K562 (cell line): Measurements from ENCODE around the gene CPSF4. TPM values are rescaled to one million over a fixed set of nuclear protein-coding genes. Genes with fewer than 3 reads are reported as not detected.
A peak's percentile ranks its signal among the peaks of the same experiment; 100 is the strongest.

Experiments used
- ELF2 ChIP-seq: fragments of 250-450 bp; sonication (Bioruptor Pico); IDR thresholded peaks from 2 replicates; pipeline ENCODE4 v1.5.0; 2021; ENCODE audit warnings: mild to moderate bottlenecking
- FOXK1 ChIP-seq: sonication (generic); formaldehyde crosslinking; IDR thresholded peaks from 2 replicates; pipeline ENCODE4 v1.8.0; 2022; ENCODE audit warnings: missing genetic modification reagents, mild to moderate bottlenecking, borderline replicate concordance
- KLF1 ChIP-seq: fragments of 450-650 bp; IDR thresholded peaks from 2 replicates; pipeline ENCODE4 v1.6.1; 2016; ENCODE audit warnings: missing genetic modification characterization, missing compliant biosample characterization
- NCOA2 ChIP-seq, 2 experiments: fragments of 450-650 bp; IDR thresholded peaks; 2 replicates each; pipeline ENCODE4 v1.6.1; 2018; ENCODE audit warnings: mild to moderate bottlenecking in 2 of 2, moderate library complexity in 1 of 2; ENCODE audit not compliant: partially characterized antibody in 2 of 2
- NR2F6 ChIP-seq: fragments of 450-650 bp; formaldehyde crosslinking; IDR thresholded peaks from 2 replicates; pipeline ENCODE4 v1.4.0; 2020; ENCODE audit warnings: mild to moderate bottlenecking
- PURB ChIP-seq: sonication (generic); formaldehyde crosslinking; IDR thresholded peaks from 2 replicates; pipeline ENCODE4 v1.9.0; 2021; ENCODE audit warnings: low read depth, mild to moderate bottlenecking, missing genetic modification reagents
- STAT5B ChIP-seq: fragments of 250-450 bp; sonication (Bioruptor Pico); IDR thresholded peaks from 2 replicates; pipeline ENCODE4 v1.8.0; 2021; ENCODE audit warnings: mild to moderate bottlenecking, inconsistent platforms
- ZC3H8 ChIP-seq: fragments of 450-650 bp; IDR thresholded peaks from 2 replicates; pipeline ENCODE4 v1.6.1; 2017
- ZFP30 ChIP-seq: fragments of 250-450 bp; sonication (Bioruptor Pico); IDR thresholded peaks from 2 replicates; pipeline ENCODE4 v1.8.0; 2022; ENCODE audit warnings: moderate library complexity, mild to moderate bottlenecking, inconsistent platforms, borderline replicate concordance
- ZNF668 ChIP-seq: fragments of 250-450 bp; sonication (Bioruptor Pico); IDR thresholded peaks from 2 replicates; pipeline ENCODE4 v1.8.0; 2022; ENCODE audit warnings: mild to moderate bottlenecking, inconsistent platforms
- ZNF75A ChIP-seq: fragments of 450-650 bp; formaldehyde crosslinking; IDR thresholded peaks from 2 replicates; pipeline ENCODE4 v1.4.0; 2020; ENCODE audit warnings: mild to moderate bottlenecking
- ZNF77 ChIP-seq: fragments of 250-450 bp; sonication (Bioruptor Pico); IDR thresholded peaks from 2 replicates; pipeline ENCODE4 v1.5.0; 2020
- polyA plus RNA-seq, 8 experiments: library from polyadenylated mRNA; depleted of rRNA in 4 of 8; stranded (reverse) in 5 of 8; unstranded in 3 of 8; fragments of >200 nt; fragmentation: Nextera tagmentation in 2 of 8; fragmentation: Illumina TruSeq in 1 of 8; extraction: Ambion mirVana in 2 of 8; extraction: Trizol in 1 of 8; gene quantifications; 2 replicates each; pipeline versions ENCODE4 v1.2.1 to v1.2.3, GENCODE V29; 2011 to 2014; ENCODE audit warnings: inconsistent platforms in 1 of 8, missing spikeins in 1 of 8
- total RNA-seq, 7 experiments: library from RNA; depleted of rRNA in 6 of 7; stranded (reverse); fragments of >200 nt in 6 of 7; fragmentation: Illumina TruSeq in 2 of 7; extraction: Trizol in 2 of 7; gene quantifications; 2 replicates each; pipeline versions ENCODE4 v1.2.1 to v1.2.3, GENCODE V29; 2011 to 2021; ENCODE audit warnings: low replicate concordance in 1 of 7
- TF ChIP-seq, protein P1 (sequence below), 2 experiments: fragments of 450-650 bp in 1 of 2; IDR thresholded peaks; 2 replicates each; pipeline ENCODE4 v1.6.1; 2011 to 2017; ENCODE audit warnings: low read depth in 2 of 2, antibody characterized with exemption in 1 of 2, borderline replicate concordance in 1 of 2, low read length in 1 of 2, mild to moderate bottlenecking in 1 of 2, mixed read lengths in 1 of 2; ENCODE audit not compliant: control insufficient read depth in 1 of 2
- TF ChIP-seq, protein P2 (sequence below), 2 experiments: fragments of 450-650 bp in 1 of 2; sonication (generic) in 1 of 2; formaldehyde crosslinking in 1 of 2; IDR thresholded peaks; 2 replicates each; pipeline versions ENCODE4 v1.7.1 to v1.9.0; 2016 to 2022; ENCODE audit warnings: inconsistent platforms in 1 of 2, mild to moderate bottlenecking in 1 of 2, missing genetic modification reagents in 1 of 2
- TF ChIP-seq, protein P3 (sequence below): fragments of 450-650 bp; IDR thresholded peaks from one replicate; pipeline ENCODE4 v1.6.1; 2018; ENCODE audit warnings: mild to moderate bottlenecking, moderate library complexity; ENCODE audit not compliant: partially characterized antibody

CPSF4 gene
- total and polyA plus RNA-seq, 9 of the 15 experiments (the other 6 are each of a cell fraction or from before 2014, with no cell fraction given): 16.9 to 118 (median 71.7) TPM

DNA sequence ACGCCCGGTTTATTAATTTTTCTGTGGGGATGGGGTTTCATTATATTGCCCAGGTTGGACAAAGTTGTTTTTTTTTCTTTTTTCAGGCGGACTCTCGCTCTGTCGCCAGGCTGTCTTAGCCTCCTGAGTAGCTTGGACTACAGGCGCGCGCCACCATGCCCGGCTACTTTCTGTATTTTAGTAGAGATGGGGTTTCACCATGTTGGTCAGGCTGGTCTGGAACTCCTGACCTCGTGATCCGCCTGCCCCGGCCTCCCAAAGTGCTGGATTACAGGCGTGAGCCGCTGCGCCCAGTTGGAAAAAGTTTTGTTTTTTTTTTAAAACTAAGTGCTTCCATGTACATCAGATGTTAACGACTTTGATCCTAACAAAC, 61.9 kb downstream of the CPSF4 start (continued):
- TF ChIP-seq ZNF668 (CRISPR knock-in tag) (no peak), ZFP30 (no peak), ZNF75A (CRISPR knock-in tag) (no peak), ZNF77 (CRISPR knock-in tag) (no peak), PURB (CRISPR knock-in tag) (no peak), FOXK1 (CRISPR knock-in tag) (no peak), STAT5B (no peak), KLF1 (tag) (no peak), NR2F6 (CRISPR knock-in tag) (no peak), ZC3H8 (0 out of 2 replicates have a peak, but pooled peaks have one; percentile 41), ELF2 (CRISPR knock-in tag) (no peak), NCOA2 (IDR thresholded peaks at IDR 0.05; ENCODE audit: partially characterized antibody in 2 of 2) (no peak)
- TF ChIP-seq, protein P1, sequence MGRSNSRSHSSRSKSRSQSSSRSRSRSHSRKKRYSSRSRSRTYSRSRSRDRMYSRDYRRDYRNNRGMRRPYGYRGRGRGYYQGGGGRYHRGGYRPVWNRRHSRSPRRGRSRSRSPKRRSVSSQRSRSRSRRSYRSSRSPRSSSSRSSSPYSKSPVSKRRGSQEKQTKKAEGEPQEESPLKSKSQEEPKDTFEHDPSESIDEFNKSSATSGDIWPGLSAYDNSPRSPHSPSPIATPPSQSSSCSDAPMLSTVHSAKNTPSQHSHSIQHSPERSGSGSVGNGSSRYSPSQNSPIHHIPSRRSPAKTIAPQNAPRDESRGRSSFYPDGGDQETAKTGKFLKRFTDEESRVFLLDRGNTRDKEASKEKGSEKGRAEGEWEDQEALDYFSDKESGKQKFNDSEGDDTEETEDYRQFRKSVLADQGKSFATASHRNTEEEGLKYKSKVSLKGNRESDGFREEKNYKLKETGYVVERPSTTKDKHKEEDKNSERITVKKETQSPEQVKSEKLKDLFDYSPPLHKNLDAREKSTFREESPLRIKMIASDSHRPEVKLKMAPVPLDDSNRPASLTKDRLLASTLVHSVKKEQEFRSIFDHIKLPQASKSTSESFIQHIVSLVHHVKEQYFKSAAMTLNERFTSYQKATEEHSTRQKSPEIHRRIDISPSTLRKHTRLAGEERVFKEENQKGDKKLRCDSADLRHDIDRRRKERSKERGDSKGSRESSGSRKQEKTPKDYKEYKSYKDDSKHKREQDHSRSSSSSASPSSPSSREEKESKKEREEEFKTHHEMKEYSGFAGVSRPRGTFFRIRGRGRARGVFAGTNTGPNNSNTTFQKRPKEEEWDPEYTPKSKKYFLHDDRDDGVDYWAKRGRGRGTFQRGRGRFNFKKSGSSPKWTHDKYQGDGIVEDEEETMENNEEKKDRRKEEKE (IDR thresholded peaks at IDR 0.05; ENCODE audit: borderline replicate concordance in 1 of 2, control insufficient read depth in 1 of 2, low read depth in 2 of 2, low read length in 1 of 2): no peak
- TF ChIP-seq, protein P2, sequence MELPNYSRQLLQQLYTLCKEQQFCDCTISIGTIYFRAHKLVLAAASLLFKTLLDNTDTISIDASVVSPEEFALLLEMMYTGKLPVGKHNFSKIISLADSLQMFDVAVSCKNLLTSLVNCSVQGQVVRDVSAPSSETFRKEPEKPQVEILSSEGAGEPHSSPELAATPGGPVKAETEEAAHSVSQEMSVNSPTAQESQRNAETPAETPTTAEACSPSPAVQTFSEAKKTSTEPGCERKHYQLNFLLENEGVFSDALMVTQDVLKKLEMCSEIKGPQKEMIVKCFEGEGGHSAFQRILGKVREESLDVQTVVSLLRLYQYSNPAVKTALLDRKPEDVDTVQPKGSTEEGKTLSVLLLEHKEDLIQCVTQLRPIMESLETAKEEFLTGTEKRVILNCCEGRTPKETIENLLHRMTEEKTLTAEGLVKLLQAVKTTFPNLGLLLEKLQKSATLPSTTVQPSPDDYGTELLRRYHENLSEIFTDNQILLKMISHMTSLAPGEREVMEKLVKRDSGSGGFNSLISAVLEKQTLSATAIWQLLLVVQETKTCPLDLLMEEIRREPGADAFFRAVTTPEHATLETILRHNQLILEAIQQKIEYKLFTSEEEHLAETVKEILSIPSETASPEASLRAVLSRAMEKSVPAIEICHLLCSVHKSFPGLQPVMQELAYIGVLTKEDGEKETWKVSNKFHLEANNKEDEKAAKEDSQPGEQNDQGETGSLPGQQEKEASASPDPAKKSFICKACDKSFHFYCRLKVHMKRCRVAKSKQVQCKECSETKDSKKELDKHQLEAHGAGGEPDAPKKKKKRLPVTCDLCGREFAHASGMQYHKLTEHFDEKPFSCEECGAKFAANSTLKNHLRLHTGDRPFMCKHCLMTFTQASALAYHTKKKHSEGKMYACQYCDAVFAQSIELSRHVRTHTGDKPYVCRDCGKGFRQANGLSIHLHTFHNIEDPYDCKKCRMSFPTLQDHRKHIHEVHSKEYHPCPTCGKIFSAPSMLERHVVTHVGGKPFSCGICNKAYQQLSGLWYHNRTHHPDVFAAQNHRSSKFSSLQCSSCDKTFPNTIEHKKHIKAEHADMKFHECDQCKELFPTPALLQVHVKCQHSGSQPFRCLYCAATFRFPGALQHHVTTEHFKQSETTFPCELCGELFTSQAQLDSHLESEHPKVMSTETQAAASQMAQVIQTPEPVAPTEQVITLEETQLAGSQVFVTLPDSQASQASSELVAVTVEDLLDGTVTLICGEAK (IDR thresholded peaks at IDR 0.05): no peak
- TF ChIP-seq, protein P2 (CRISPR knock-in tag; IDR thresholded peaks at IDR 0.05): no peak
- TF ChIP-seq, protein P3, sequence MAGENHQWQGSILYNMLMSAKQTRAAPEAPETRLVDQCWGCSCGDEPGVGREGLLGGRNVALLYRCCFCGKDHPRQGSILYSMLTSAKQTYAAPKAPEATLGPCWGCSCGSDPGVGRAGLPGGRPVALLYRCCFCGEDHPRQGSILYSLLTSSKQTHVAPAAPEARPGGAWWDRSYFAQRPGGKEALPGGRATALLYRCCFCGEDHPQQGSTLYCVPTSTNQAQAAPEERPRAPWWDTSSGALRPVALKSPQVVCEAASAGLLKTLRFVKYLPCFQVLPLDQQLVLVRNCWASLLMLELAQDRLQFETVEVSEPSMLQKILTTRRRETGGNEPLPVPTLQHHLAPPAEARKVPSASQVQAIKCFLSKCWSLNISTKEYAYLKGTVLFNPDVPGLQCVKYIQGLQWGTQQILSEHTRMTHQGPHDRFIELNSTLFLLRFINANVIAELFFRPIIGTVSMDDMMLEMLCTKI: no peak
